ENCODE measurements around the gene SLCO2A1. TPM values are rescaled to one million over a fixed set of nuclear protein-coding genes. Genes with fewer than 3 reads are reported as not detected.

SLCO2A1 gene
- total and polyA plus RNA-seq, 2 experiments from 2014 or later = 0.22 to 4.8 TPM

GRCh38 chr3:133926736-133927539 lies 102.8 kb downstream of the SLCO2A1 start:
- H3K9ac ChIP-seq = peak overlapping the region; percentile 40; the same call in 1 of the 2 replicates
- DNase-seq = no peak
- 0 out of 2 replicates have a peak, but pooled peaks cover 8% of the 10 kb centered on the region for H3K4me1 ChIP-seq (ENCODE audit: insufficient read depth)
- no peaks in the 10 kb centered on the region for H4K20me1 ChIP-seq (ENCODE audit: insufficient read depth)
- no peaks in the 10 kb centered on the region for H3K9me3 ChIP-seq (ENCODE audit: low read depth)
- no peaks in the 10 kb centered on the region for H3K27me3 ChIP-seq (replicated peaks; ENCODE audit: insufficient read depth)
- no peak overlapping the region for H3K27ac ChIP-seq
- peak overlapping the region; percentile 68 for H2AFZ ChIP-seq
- H3F3A ChIP-seq (ENCODE audit: insufficient read depth) = no peaks in the 10 kb centered on the region
- no peaks in the 10 kb centered on the region for H3K9me2 ChIP-seq (ENCODE audit: insufficient read depth)
- in situ Hi-C loops (cut with MboI) = loop anchor here (5.0 to 25.0 kb wide), 2 partner anchors 105 to 560 kb away; partner anchors contain the start of genes ANAPC13 and CEP63
- no peaks in the 10 kb centered on the region for H3K36me3 ChIP-seq (ENCODE audit: low read depth)
- peak overlapping the region; percentile 75 for H3K4me2 ChIP-seq (ENCODE audit: unreplicated experiment)
- peak overlapping the region; percentile 66 for H3K4me3 ChIP-seq
- no peak for TF ChIP-seq EZH2 (IDR thresholded peaks at IDR 0.05; ENCODE audit: insufficient read depth, poor library complexity, severe bottlenecking)
- TF ChIP-seq EZH2phosphoT487 (IDR thresholded peaks at IDR 0.05; ENCODE audit: insufficient read depth, low read depth) = no peak
- WGBS, 2 experiments (ENCODE audit: low coverage in 1 of 2, low lambda C conversion rate in 2 of 2, missing lambda C conversion rate in 2 of 2) = 39 to 40% methylated on average over 34 of the region's 34 CpGs
- no peaks in the 10 kb centered on the region for H3K79me2 ChIP-seq (ENCODE audit: insufficient read depth)

GRCh38 chr3:133925960-133926735 lies 103.6 kb downstream of the SLCO2A1 start:
- H3K9ac ChIP-seq = no peak overlapping the region
- in situ Hi-C loops (cut with MboI) = loop anchor here (5.0 to 25.0 kb wide), 2 partner anchors 104 to 561 kb away; partner anchors contain the start of genes ANAPC13 and CEP63
- no peaks in the 10 kb centered on the region for H4K20me1 ChIP-seq (ENCODE audit: insufficient read depth)
- no peak overlapping the region for H3K4me3 ChIP-seq
- WGBS, 2 experiments (ENCODE audit: low coverage in 1 of 2, low lambda C conversion rate in 2 of 2, missing lambda C conversion rate in 2 of 2) = 94 to 99% methylated on average over 10 of the region's 10 CpGs
- no peak overlapping the region for H3K27ac ChIP-seq
- DNase-seq = no peak
- no peaks in the 10 kb centered on the region for H3K27me3 ChIP-seq (replicated peaks; ENCODE audit: insufficient read depth)
- no peaks in the 10 kb centered on the region for H3F3A ChIP-seq (ENCODE audit: insufficient read depth)
- no peaks in the 10 kb centered on the region for H3K36me3 ChIP-seq (ENCODE audit: low read depth)
- no peaks in the 10 kb centered on the region for H3K9me3 ChIP-seq (ENCODE audit: low read depth)
- H3K9me2 ChIP-seq (ENCODE audit: insufficient read depth) = no peaks in the 10 kb centered on the region
- H3K4me2 ChIP-seq (ENCODE audit: unreplicated experiment) = no peak overlapping the region
- TF ChIP-seq EZH2phosphoT487 (IDR thresholded peaks at IDR 0.05; ENCODE audit: insufficient read depth, low read depth) = no peak
- TF ChIP-seq EZH2 (IDR thresholded peaks at IDR 0.05; ENCODE audit: insufficient read depth, poor library complexity, severe bottlenecking) = no peak
- H3K79me2 ChIP-seq (ENCODE audit: insufficient read depth) = no peaks in the 10 kb centered on the region
- 0 out of 2 replicates have a peak, but pooled peaks cover 8% of the 10 kb centered on the region for H3K4me1 ChIP-seq (ENCODE audit: insufficient read depth)
- H2AFZ ChIP-seq = no peak overlapping the region

- H4K20me1 ChIP-seq (ENCODE audit: insufficient read depth) = no peaks in the 10 kb centered on the region
- H3K79me2 ChIP-seq (ENCODE audit: insufficient read depth) = no peaks in the 10 kb centered on the region
- no peak overlapping the region for H3K9ac ChIP-seq
- no peaks in the 10 kb centered on the region; the same call in 1 of the 2 replicates for H3K9me2 ChIP-seq (ENCODE audit: insufficient read depth)
- no peaks in the 10 kb centered on the region for H3F3A ChIP-seq (ENCODE audit: insufficient read depth)
- no peaks in the 10 kb centered on the region for H3K36me3 ChIP-seq (ENCODE audit: low read depth)
- no peaks in the 10 kb centered on the region for H3K9me3 ChIP-seq (ENCODE audit: low read depth)
- 58 to 63% methylated on average over 4 of the region's 4 CpGs for WGBS, 2 experiments (ENCODE audit: low coverage in 1 of 2, low lambda C conversion rate in 2 of 2, missing lambda C conversion rate in 2 of 2)
- TF ChIP-seq EZH2 (IDR thresholded peaks at IDR 0.05; ENCODE audit: insufficient read depth, poor library complexity, severe bottlenecking) (no peak), EZH2phosphoT487 (IDR thresholded peaks at IDR 0.05; ENCODE audit: insufficient read depth, low read depth) (no peak)
- no peak overlapping the region for H3K4me3 ChIP-seq
- in situ Hi-C loops (cut with MboI) = no loop called here
- no peak overlapping the region for H3K27ac ChIP-seq
- H2AFZ ChIP-seq = no peak overlapping the region
- DNase-seq = no peak
- no peaks in the 10 kb centered on the region for H3K27me3 ChIP-seq (replicated peaks; ENCODE audit: insufficient read depth)
- peak overlapping the region; percentile 27 for H3K4me2 ChIP-seq (ENCODE audit: unreplicated experiment)
- H3K4me1 ChIP-seq (ENCODE audit: insufficient read depth) = 0 out of 2 replicates have a peak, but pooled peaks cover 8% of the 10 kb centered on the region
Observed at GRCh38 chr3:133924041-133924440, 105.7 kb downstream of the SLCO2A1 start.

GRCh38 chr3:133921592-133921991 lies 108.1 kb downstream of the SLCO2A1 start:
- Histone ChIP-seq H3K36me3 (ENCODE audit: low read depth) (no peaks in the 10 kb centered on the region), H3K4me3 (no peak overlapping the region), H3F3A (ENCODE audit: insufficient read depth) (no peaks in the 10 kb centered on the region), H3K27me3 (replicated peaks; ENCODE audit: insufficient read depth) (0 out of 2 replicates have a peak, but pooled peaks cover 4% of the 10 kb centered on the region), H3K79me2 (ENCODE audit: insufficient read depth) (no peaks in the 10 kb centered on the region), H4K20me1 (ENCODE audit: insufficient read depth) (no peaks in the 10 kb centered on the region), H3K9ac (no peak overlapping the region), H3K4me2 (ENCODE audit: unreplicated experiment) (no peak overlapping the region), H3K9me2 (ENCODE audit: insufficient read depth) (no peaks in the 10 kb centered on the region; the same call in 1 of the 2 replicates), H3K9me3 (ENCODE audit: low read depth) (no peaks in the 10 kb centered on the region), H2AFZ (no peak overlapping the region), H3K4me1 (ENCODE audit: insufficient read depth) (0 out of 2 replicates have a peak, but pooled peaks cover 6% of the 10 kb centered on the region), H3K27ac (no peak overlapping the region)
- in situ Hi-C loops (cut with MboI) = no loop called here
- TF ChIP-seq EZH2phosphoT487 (IDR thresholded peaks at IDR 0.05; ENCODE audit: insufficient read depth, low read depth) (no peak), EZH2 (IDR thresholded peaks at IDR 0.05; ENCODE audit: insufficient read depth, poor library complexity, severe bottlenecking) (no peak)
- WGBS, 2 experiments (ENCODE audit: low coverage in 1 of 2, low lambda C conversion rate in 2 of 2, missing lambda C conversion rate in 2 of 2) = 87 to 96% methylated on average over 1 of the region's 1 CpG
- DNase-seq = no peak

Measured in GM23248 (cell line).